SK-N-MC (cell line): ENCODE results near the gene TRAF3IP3.
"Not testable (repeated sequence)": the region's sequence is repeated elsewhere in the genome, so short reads cannot be mapped to it uniquely, and the experiment has no call there.

Experiments
- DNase-seq: peaks from one replicate; pipeline ENCODE4 v3.0.0-alpha.2; 2011; ENCODE audit warnings: low read depth, low spot score
- H3K27ac ChIP-seq: fragments of 200-600 bp; sonication (generic); 2 replicates; pipeline ENCODE4 v1.5.1; 2016; ENCODE audit warnings: mixed run types
- H3K36me3 ChIP-seq: fragments of 200-600 bp; sonication (generic); 2 replicates; pipeline ENCODE4 v1.6.1; 2017; ENCODE audit warnings: antibody characterized with exemption, low read length, mixed read lengths; ENCODE audit not compliant: insufficient read depth
- H3K4me3 ChIP-seq: fragments of 200-600 bp; sonication (generic); 2 replicates; pipeline ENCODE4 v1.5.1; 2016
- H3K9ac ChIP-seq: fragments of 200-600 bp; sonication (generic); 2 replicates; pipeline ENCODE4 v1.8.0; 2017; ENCODE audit warnings: mixed run types, mixed read lengths; ENCODE audit not compliant: insufficient read length
- H3K9me3 ChIP-seq: fragments of 200-600 bp; sonication (generic); 2 replicates; pipeline ENCODE4 v1.6.1; 2017; ENCODE audit warnings: low read depth, mild to moderate bottlenecking, antibody characterized with exemption, low read length, moderate library complexity, mixed read lengths
- EZH2 ChIP-seq: fragments of 200-600 bp; sonication (generic); IDR thresholded peaks from one replicate; pipeline ENCODE4 v1.6.1; 2017; ENCODE audit warnings: antibody characterized with exemption
- FOXP2 ChIP-seq: optimal IDR thresholded peaks from 2 replicates; pipeline ENCODE3; 2011; ENCODE audit warnings: mild to moderate bottlenecking, moderate library complexity; ENCODE audit not compliant: insufficient read depth; ENCODE audit errors: extremely low read length, control extremely low read depth
- POLR2AphosphoS5 ChIP-seq: IDR thresholded peaks from 2 replicates; pipeline ENCODE4 v1.6.1; 2012; ENCODE audit warnings: mild to moderate bottlenecking, low read depth, low read length, borderline replicate concordance

TRAF3IP3 gene

GRCh38 chr1:209790286-209791193, 34.7 kb downstream of the TRAF3IP3 start:
- DNase-seq = no peak
- no peaks in the 10 kb centered on the region for H3K36me3 ChIP-seq
- no peak overlapping the region for H3K9ac ChIP-seq

DNA sequence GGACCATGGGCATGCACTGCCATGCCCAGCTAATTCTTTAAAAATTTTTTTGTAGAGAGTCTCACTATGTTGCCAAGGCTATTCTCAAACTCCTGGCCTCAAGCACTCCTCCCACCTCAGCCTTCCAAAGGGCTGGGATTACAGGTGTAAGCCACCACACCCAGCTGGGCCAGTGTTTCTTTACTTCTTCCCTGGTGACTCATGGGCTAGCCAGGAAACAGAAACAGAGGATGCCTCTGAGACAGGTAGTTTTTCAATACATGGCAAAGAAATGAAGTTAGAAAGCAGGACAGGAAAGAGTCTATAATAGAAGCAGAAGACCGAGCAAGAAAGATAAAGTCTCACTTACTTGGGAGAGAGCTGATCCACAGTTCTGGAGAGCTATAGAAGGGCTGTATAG, 36.1 kb downstream of the TRAF3IP3 start:
- Histone ChIP-seq H3K27ac (no peak overlapping the region), H3K36me3 (no peaks in the 10 kb centered on the region), H3K4me3 (no peak overlapping the region), H3K9ac (no peak overlapping the region), H3K9me3 (no peaks in the 10 kb centered on the region)
- TF ChIP-seq POLR2AphosphoS5 (no peak), EZH2 (no peak)
- no peak for DNase-seq

More at GRCh38 chr1:209790286-209791193, 34.7 kb downstream of the TRAF3IP3 start:
- Histone ChIP-seq H3K9me3 (no peaks in the 10 kb centered on the region), H3K27ac (no peak overlapping the region), H3K4me3 (no peak overlapping the region)
- TF ChIP-seq EZH2 = no peak
- TF ChIP-seq POLR2AphosphoS5 = no peak
- TF ChIP-seq FOXP2 = no peak

DNA sequence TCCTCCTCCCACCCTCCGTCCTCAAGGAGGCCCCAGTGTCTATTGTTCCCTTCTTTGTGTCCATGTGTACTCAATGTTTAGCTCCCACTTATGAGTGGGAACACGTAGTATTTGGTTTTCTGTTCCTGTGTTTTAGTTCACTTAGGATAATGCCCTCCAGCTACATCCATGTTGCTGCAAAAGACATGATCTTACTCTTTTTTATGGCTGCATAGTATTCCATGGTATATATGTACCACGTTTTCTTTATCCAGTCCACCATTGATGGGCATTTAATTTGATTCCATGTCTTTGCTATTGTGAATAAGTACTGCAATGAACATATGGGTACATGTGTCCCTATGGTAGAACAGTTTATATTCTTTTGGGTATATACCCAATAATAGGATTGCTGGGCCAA, 37.9 kb downstream of the TRAF3IP3 start:
- not testable (repeated sequence) for H3K9ac ChIP-seq, H3K9me3 ChIP-seq

GRCh38 chr1:209797978-209798639, 42.3 kb downstream of the TRAF3IP3 start:
- Histone ChIP-seq H3K36me3 (no peaks in the 10 kb centered on the region), H3K27ac (no peak overlapping the region), H3K4me3 (no peak overlapping the region), H3K9ac (no peak overlapping the region), H3K9me3 (no peaks in the 10 kb centered on the region)
- TF ChIP-seq EZH2 = no peak
- TF ChIP-seq POLR2AphosphoS5 = no peak
- TF ChIP-seq FOXP2 = no peak
- DNase-seq = no peak

More for the DNA sequence above, 37.9 kb downstream of the TRAF3IP3 start:
- H3K36me3 ChIP-seq, H3K4me3 ChIP-seq, DNase-seq, H3K27ac ChIP-seq: not testable (repeated sequence)

DNA sequence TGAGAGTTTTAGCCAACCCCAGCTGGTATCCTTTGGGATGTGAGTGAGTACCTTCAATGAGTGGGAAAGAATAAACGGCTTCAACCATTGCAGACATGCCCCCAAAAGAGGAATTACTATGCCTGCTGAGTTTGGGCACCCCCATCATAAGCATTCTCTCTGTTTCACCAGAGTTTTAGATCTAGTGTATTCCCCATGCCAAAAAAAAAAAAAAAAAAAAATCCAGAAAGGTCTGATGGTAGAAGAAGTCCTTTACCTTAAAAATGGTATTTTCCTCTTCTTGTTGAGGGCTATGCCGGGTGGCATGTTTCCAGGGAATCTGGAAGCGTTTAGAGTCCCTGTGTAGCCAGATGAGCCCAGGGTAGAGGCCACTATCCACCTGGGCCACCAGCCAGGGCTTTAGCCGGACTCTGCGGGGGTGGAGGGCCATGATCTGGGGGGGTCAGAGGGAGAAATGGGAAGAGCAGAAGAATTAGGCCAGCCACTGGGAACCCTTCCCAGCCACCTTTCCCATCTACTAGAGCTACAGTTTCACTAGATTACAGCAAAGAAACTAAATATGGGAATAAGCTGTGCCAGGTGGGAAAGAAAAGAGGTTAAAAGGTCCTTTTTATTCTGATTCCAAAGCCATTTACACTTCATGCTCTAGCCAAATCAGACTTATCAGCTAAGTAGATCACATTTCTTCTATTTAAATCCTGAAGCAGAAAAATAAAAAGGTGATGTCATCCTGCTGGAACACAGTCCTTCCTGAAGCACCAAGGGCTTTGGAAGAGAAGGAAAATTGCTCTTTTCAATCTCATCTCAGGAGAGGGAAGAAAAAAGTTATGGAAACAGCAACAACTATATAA, 45.4 kb downstream of the TRAF3IP3 start:
- no peak overlapping the region for H3K27ac ChIP-seq
- TF ChIP-seq FOXP2 (no peak), EZH2 (no peak), POLR2AphosphoS5 (no peak)
- H3K9ac ChIP-seq = no peak overlapping the region
- H3K9me3 ChIP-seq = no peaks in the 10 kb centered on the region
- DNase-seq = no peak
- no peak overlapping the region for H3K4me3 ChIP-seq
- H3K36me3 ChIP-seq = no peaks in the 10 kb centered on the region

- Histone ChIP-seq H3K9me3 (no peaks in the 10 kb centered on the region), H3K36me3 (no peaks in the 10 kb centered on the region), H3K27ac (no peak overlapping the region), H3K4me3 (no peak overlapping the region), H3K9ac (no peak overlapping the region)
- DNase-seq = no peak
- no peak for TF ChIP-seq EZH2
- no peak for TF ChIP-seq FOXP2
- no peak for TF ChIP-seq POLR2AphosphoS5
Observed at GRCh38 chr1:209802117-209802779, 46.4 kb downstream of the TRAF3IP3 start.

- no peak overlapping the region for H3K9ac ChIP-seq
- H3K9me3 ChIP-seq = no peaks in the 10 kb centered on the region
- no peak overlapping the region for H3K27ac ChIP-seq
- DNase-seq = no peak
- TF ChIP-seq FOXP2 (no peak), POLR2AphosphoS5 (no peak)
- H3K4me3 ChIP-seq = no peak overlapping the region
- H3K36me3 ChIP-seq = no peaks in the 10 kb centered on the region
Observed at GRCh38 chr1:209802780-209803152, 46.9 kb downstream of the TRAF3IP3 start.

- Histone ChIP-seq H3K36me3 (no peaks in the 10 kb centered on the region), H3K9ac (no peak overlapping the region), H3K4me3 (no peak overlapping the region), H3K27ac (no peak overlapping the region), H3K9me3 (no peaks in the 10 kb centered on the region)
- DNase-seq = no peak
- TF ChIP-seq EZH2 = no peak
- no peak for TF ChIP-seq FOXP2
- TF ChIP-seq POLR2AphosphoS5 = no peak
Observed at GRCh38 chr1:209803568-209803967, 47.7 kb downstream of the TRAF3IP3 start.
